BE2C (cell line): ENCODE data around the gene DROSHA.
"Not testable (repeated sequence)": the region's sequence is repeated elsewhere in the genome, so short reads cannot be mapped to it uniquely, and the experiment has no call there.

Experiments
- DNase-seq: peaks from one replicate; pipeline ENCODE4 v3.0.0-alpha.2; 2020
- H3K27me3 ChIP-seq: fragments of 250-450 bp; sonication (Bioruptor Pico); 2 replicates; pipeline ENCODE4 v1.5.1; 2020; ENCODE audit warnings: mild to moderate bottlenecking
- H3K36me3 ChIP-seq: fragments of 250-450 bp; sonication (Bioruptor Pico); 2 replicates; pipeline ENCODE4 v1.5.1; 2020; ENCODE audit warnings: mild to moderate bottlenecking
- H3K4me1 ChIP-seq: fragments of 250-450 bp; sonication (Bioruptor Pico); 2 replicates; pipeline ENCODE4 v1.5.1; 2020
- H3K4me3 ChIP-seq: 2 replicates; pipeline ENCODE4 v1.5.1; 2011; ENCODE audit warnings: low read depth, low read length
- H3K9me3 ChIP-seq: fragments of 250-450 bp; sonication (Bioruptor Pico); 2 replicates; pipeline ENCODE4 v1.5.1; 2020
- CTCF ChIP-seq: IDR thresholded peaks from 2 replicates; pipeline ENCODE4 v1.5.1; 2012; ENCODE audit warnings: mild to moderate bottlenecking, low read depth, low read length

DROSHA gene

GRCh38 chr5:31396611-31397295 is 135.1 kb downstream of the DROSHA start:
- Histone ChIP-seq H3K4me1 (no peaks in the 10 kb centered on the region; the same call in 1 of the 2 replicates), H3K27me3 (no peaks in the 10 kb centered on the region), H3K36me3 (peaks cover 12% of the 10 kb centered on the region; the same call in 1 of the 2 replicates), H3K4me3 (no peak overlapping the region), H3K9me3 (no peaks in the 10 kb centered on the region)
- no peak for DNase-seq
- TF ChIP-seq CTCF: no peak

- H3K27me3 ChIP-seq, DNase-seq, H3K4me1 ChIP-seq, H3K36me3 ChIP-seq, H3K4me3 ChIP-seq, H3K9me3 ChIP-seq: not testable (repeated sequence)
These were observed 136.3 kb downstream of the DROSHA start for GRCh38 chr5:31395450-31396045.

GRCh38 chr5:31393126-31393525 is 138.8 kb downstream of the DROSHA start:
- DNase-seq: no peak
- Histone ChIP-seq H3K36me3 (no peaks in the 10 kb centered on the region), H3K9me3 (0 out of 2 replicates have a peak, but pooled peaks cover 2% of the 10 kb centered on the region), H3K27me3 (no peaks in the 10 kb centered on the region), H3K4me1 (no peaks in the 10 kb centered on the region), H3K4me3 (no peak overlapping the region)
- no peak for TF ChIP-seq CTCF

GRCh38 chr5:31392061-31392460 is 139.8 kb downstream of the DROSHA start:
- Histone ChIP-seq H3K27me3 (no peaks in the 10 kb centered on the region), H3K4me3 (no peak overlapping the region), H3K4me1 (no peaks in the 10 kb centered on the region), H3K36me3 (no peaks in the 10 kb centered on the region), H3K9me3 (0 out of 2 replicates have a peak, but pooled peaks cover 2% of the 10 kb centered on the region)
- no peak for DNase-seq
- no peak for TF ChIP-seq CTCF

- 0 out of 2 replicates have a peak, but pooled peaks cover 2% of the 10 kb centered on the region for H3K9me3 ChIP-seq
- no peak for TF ChIP-seq CTCF
- no peak for DNase-seq
- no peaks in the 10 kb centered on the region for H3K36me3 ChIP-seq
- no peaks in the 10 kb centered on the region for H3K27me3 ChIP-seq
- H3K4me3 ChIP-seq: no peak overlapping the region
- H3K4me1 ChIP-seq: no peaks in the 10 kb centered on the region
These were observed 141.6 kb downstream of the DROSHA start for GRCh38 chr5:31390256-31390655.

GRCh38 chr5:31385774-31386537 is 145.9 kb downstream of the DROSHA start:
- peaks cover 4% of the 10 kb centered on the region for H3K4me1 ChIP-seq
- H3K4me3 ChIP-seq: no peak overlapping the region
- TF ChIP-seq CTCF: no peak
- no peak for DNase-seq
- no peaks in the 10 kb centered on the region for H3K36me3 ChIP-seq
- no peaks in the 10 kb centered on the region for H3K27me3 ChIP-seq
- H3K9me3 ChIP-seq: 0 out of 2 replicates have a peak, but pooled peaks cover 2% of the 10 kb centered on the region
